HTR-8/SVneo (cell line): Measurements from ENCODE around the gene NADSYN1.
A peak's percentile ranks its signal among the peaks of the same experiment; 100 is the strongest.
"Not testable (repeated sequence)": the region's sequence is repeated elsewhere in the genome, so short reads cannot be mapped to it uniquely, and the experiment has no call there.

Source experiments
- DNase-seq: peaks from one replicate; pipeline ENCODE4 v3.0.0; 2011; ENCODE audit warnings: low spot score, mixed read lengths; ENCODE audit not compliant: insufficient read length
- FAIRE-seq: peaks from 2 replicates; lab custom pipeline; 2011; peaks lifted over from hg19 to GRCh38; lab: Jason Lieb, UNC

NADSYN1 gene

DNA sequence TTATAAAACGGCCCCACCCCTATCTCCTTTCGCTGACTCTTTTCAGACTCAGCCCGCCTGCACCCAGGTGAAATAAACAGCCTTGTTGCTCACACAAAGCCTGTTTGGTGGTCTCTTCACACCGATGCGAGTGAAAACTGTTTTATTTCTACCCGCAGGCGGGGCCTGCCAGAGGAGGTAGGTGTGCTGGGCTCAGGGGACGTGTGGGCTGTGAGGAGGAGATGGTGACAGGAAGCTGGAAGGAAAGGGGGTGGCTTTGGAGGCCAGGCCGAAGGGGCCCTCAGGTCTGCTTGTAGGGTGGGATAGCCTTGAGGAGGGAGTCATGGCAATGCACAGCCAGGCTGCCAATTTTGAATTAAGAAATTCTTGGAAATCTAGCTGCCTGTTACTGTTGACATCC is 52.8 kb downstream of the NADSYN1 start:
- no peak for DNase-seq
- FAIRE-seq = no peak

DNA sequence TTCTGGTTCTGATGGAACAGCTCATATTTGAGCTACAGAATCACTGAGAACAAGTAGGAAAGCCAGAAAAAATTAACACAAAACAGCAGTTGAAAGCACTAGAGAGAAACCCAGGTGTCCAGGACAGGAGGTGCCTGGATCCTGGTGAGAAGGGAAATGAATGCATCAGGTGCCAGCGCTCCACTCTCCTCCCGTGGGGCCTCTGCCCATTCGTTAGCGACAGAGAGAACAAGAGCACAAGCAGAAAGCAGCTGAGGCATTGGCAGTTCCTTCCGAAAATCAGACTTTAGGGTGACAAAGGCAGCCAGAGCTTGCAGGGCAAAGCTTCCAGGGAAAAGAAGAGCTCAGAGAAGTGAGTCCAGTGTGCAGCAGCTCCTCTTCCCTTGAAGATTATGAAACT is 54.1 kb downstream of the NADSYN1 start:
- DNase-seq (no peak), FAIRE-seq (no peak)

- FAIRE-seq = no peak
Measured at GRCh38 chr11:71518506-71519471, 65.8 kb downstream of the NADSYN1 start.

GRCh38 chr11:71519546-71519945 is 66.5 kb downstream of the NADSYN1 start:
- FAIRE-seq = no peak
- DNase-seq = no peak

More at GRCh38 chr11:71518506-71519471, 65.8 kb downstream of the NADSYN1 start:
- DNase-seq = no peak

DNA sequence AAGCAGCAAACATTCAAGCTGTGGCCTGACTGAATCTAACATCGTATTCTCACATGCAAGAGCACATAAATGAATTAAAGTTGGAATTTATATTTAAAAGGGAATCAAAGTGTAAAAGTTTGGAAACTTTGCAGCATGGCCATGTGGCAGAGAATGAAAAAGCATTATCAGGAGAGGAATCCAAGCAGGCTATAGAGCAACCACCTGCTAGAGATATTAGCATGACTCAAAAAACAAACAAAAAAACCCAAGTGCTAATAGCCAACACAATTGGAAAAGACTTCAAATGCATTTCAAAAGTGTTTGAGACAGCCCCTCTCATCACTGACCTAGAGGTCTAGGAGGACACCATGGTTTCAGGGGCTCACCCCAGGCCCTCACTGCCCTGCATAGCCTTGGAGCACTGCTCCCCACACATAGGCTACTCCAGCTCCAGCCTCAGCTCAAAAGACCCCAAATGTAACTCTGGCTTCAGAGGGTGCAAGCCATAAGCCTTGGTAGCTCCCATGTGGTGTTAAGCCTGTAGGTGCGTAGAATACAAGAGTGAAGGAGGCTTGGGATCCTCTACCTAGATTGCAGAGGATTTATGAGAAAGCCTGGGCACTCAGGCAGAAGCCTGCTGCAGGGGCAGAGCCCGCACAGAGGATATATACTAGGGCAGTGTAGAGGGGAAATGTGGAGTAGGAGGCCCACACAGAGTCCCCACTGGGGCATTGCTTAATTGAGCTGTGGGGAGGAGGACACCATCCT is 72.4 kb downstream of the NADSYN1 start:
- no peak for DNase-seq
- no peak for FAIRE-seq

DNA sequence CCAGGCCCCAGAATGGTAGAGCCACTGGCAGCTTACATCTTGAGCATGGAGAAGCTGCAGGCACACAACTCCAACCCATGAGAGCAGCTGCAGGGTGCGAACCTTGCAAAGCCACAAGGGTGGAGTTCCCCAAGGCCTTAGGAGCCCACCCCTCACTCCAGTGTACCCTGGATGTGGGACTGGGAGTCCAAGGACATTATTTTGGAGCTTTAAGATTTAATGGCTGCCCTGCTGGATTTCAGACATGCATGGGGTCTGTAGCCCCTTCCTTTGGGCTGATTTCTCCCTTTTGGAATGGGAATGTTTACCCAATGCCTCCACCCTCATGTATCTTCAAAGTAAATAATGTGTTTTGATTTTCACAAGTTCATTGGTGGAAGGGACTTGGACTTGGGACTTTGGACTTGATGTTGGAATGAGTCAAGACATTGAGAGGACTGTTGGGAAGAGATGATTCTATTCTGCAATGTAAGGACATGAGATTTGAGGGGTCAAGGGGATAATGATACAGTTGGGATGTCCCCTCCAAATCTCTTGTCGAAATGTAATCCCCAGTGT is 73.0 kb downstream of the NADSYN1 start:
- DNase-seq (no peak), FAIRE-seq (no peak)

- FAIRE-seq, DNase-seq: not testable (repeated sequence)
Measured at GRCh38 chr11:71526796-71527575, 74.0 kb downstream of the NADSYN1 start, which contains the start of gene KRTAP5-7. TSS of gene KRTAP5-7 (plus strand) at chr11:71527267. CDS start at chr11:71527301, 34 bp downstream.

DNA sequence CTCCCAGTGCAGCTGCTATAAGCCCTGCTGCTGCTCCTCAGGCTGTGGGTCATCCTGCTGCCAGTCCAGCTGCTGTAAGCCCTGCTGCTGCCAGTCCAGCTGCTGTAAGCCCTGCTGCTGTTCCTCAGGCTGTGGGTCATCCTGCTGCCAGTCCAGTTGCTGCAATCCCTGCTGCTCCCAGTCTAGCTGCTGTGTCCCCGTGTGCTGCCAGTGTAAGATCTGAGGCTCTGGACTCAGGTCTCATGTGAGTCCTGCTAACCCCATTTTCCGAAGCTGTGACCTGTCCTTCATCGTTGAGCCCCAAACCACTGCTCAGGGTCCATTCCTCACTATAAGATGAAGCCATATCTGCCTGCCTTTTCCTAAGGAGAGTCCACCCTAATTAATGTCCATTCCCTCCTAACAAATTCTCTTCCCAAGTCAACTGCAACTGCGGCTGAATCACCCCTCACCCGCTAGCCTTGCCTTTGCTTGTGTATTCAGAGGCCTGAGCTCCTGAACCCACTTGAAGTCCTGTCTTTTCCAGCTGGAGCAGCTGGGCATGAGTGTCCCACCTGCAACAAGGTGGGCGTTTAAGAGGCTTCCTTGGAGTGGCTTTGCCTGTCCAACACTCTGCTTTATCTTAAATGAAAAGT is 74.7 kb downstream of the NADSYN1 start:
- peak; percentile 85 for FAIRE-seq
- DNase-seq = no peak

- DNase-seq (no peak), FAIRE-seq (peak; percentile 78)
Measured at GRCh38 chr11:71530602-71531001, 77.6 kb downstream of the NADSYN1 start.

GRCh38 chr11:71532036-71532610 is 79.1 kb downstream of the NADSYN1 start:
- no peak for FAIRE-seq
- no peak for DNase-seq

DNA sequence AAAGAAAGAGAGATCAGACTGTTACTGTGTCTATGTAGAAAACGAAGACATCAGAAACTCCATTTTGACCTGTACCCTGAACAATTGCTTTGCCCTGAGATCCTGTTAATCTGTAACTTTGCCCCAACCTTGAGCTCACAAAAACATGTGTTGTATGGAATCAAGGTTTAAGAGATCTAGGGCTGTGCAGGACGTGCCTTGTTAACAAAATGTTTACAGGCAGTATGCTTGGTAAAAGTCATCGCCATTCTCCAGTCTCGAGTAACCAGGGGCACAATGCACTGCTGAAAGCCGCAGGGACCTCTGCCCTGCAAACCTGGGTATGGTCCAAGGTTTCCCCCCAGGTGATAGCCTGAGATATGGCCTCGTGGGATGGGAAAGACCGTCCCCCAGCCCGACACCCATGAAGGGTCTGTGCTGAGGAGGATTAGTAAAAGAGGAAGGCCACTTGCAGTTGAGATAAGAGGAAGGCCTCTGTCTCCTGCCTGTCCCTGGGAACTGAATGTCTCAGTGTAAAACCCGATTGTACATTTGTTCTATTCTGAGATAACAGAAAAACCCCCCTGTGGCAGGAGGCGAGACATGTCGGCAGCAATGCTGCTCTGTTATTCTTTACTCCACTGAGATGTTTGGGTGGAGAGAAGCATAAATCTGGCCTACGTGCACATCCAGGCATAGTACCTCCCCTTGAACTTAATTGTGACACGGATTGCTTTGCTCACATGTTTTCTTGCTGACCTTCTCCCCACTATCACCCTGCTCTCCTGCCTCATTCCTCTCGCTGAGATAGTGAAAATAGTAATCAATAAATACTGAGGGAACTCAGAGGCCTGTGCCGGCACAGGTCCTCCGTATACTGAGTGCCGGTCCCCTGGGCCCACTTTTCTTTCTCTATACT is 82.0 kb downstream of the NADSYN1 start:
- FAIRE-seq, DNase-seq: not testable (repeated sequence)

- no peak for DNase-seq
- no peak for FAIRE-seq
Measured at GRCh38 chr11:71535825-71536224, 82.8 kb downstream of the NADSYN1 start.

GRCh38 chr11:71537537-71537936 is 84.5 kb downstream of the NADSYN1 start:
- FAIRE-seq (no peak), DNase-seq (no peak)

DNA sequence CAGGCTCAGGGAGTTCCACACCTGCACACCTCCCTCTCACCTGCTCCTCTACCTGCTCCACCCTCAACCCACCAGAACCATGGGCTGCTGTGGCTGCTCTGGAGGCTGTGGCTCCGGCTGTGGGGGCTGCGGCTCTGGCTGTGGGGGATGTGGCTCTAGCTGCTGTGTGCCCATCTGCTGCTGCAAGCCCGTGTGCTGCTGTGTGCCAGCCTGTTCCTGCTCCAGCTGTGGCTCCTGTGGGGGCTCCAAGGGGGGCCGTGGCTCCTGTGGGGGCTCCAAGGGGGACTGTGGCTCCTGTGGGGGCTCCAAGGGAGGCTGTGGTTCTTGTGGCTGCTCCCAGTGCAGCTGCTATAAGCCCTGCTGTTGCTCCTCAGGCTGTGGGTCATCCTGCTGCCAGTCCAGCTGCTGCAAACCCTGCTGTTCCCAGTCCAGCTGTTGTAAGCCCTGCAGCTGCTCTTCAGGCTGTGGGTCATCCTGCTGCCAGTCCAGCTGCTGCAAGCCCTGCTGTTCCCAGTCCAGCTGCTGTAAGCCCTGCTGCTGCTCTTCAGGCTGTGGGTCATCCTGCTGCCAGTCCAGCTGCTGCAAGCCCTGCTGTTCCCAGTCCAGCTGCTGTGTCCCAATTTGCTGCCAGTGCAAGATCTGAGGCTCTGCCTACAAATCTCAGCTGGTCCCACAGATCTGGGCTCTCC is 85.1 kb downstream of the NADSYN1 start, which contains the start of gene KRTAP5-8:
TSS of gene KRTAP5-8 (plus strand) at position 49 of the 689 bp plus-strand sequence. CDS start at position 80, 31 bp downstream.
- FAIRE-seq, DNase-seq: not testable (repeated sequence)

DNA sequence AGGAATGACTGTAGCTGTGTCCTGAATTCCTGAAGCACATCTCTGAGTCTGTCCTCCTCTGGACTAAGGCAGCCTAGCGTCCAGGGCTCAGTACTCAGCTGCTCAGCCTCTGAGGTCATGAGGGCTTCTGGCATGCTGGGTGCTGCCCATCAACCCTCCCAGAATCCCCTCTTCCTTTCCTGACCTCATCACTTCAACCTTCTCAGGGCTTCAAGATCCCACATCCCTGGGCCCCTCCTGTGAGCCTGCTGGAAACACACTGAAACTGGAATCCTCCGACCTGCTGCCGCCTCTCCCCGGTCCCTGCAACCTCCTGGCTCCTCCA is 85.6 kb downstream of the NADSYN1 start:
- FAIRE-seq (no peak), DNase-seq (no peak)

DNA sequence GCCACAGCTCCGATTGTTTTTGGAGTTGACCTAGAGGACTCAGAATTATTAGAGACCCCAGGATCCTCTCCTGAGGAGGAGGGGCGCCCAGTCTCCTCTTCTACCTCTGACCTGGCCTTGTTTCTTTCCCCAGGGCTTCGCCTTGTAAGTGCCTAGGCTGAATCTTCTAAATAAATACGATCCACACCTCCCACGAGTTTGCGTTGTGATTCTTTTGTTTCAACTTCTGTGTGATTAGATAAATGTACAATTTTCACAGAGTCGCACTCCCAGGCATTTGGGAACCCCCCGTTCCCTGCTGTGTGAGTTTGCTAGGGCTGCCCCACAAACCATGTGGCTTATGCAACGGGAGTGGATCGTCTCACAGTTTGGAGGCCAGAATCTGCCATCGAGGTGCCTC is 86.0 kb downstream of the NADSYN1 start:
- FAIRE-seq (no peak), DNase-seq (no peak)

- FAIRE-seq, DNase-seq: not testable (repeated sequence)
Measured at GRCh38 chr11:71539971-71540370, 87.0 kb downstream of the NADSYN1 start.
